GM13977 (cell line): ENCODE results near the gene GCA.

ENCODE experiments used
- DNase-seq: peaks from one replicate; pipeline ENCODE4 v3.0.0; 2012; ENCODE audit warnings: low spot score
- CTCF ChIP-seq: IDR thresholded peaks from 2 replicates; pipeline ENCODE4 v1.5.1; 2012; ENCODE audit warnings: mild to moderate bottlenecking, control low read depth; ENCODE audit not compliant: insufficient read depth; ENCODE audit errors: extremely low read depth, missing control alignments
- in situ Hi-C: fragments of 300-500 bp; cut with MboI; formaldehyde crosslinking; loops from one replicate; pipeline ENCODE4 v1.12.0; 2022; ENCODE audit warnings: low sequenced_read_pairs, low pct_unique_long_range_greater_than_20kb, mixed read lengths, inconsistent platforms; ENCODE audit not compliant: unreplicated experiment

GCA gene

GRCh38 chr2:162390801-162391200, 46.9 kb downstream of the GCA start:
- in situ Hi-C loops: no loop called here
- no peak for DNase-seq

GRCh38 chr2:162400336-162400735, 56.4 kb downstream of the GCA start:
- no peak for DNase-seq
- no peak for TF ChIP-seq CTCF
- in situ Hi-C loops: no loop called here

More at GRCh38 chr2:162390801-162391200, 46.9 kb downstream of the GCA start:
- no peak for TF ChIP-seq CTCF

GRCh38 chr2:162401871-162402270, 57.9 kb downstream of the GCA start:
- in situ Hi-C loops: no loop called here
- no peak for DNase-seq
- TF ChIP-seq CTCF: no peak

GRCh38 chr2:162403884-162404283, 60.0 kb downstream of the GCA start:
- in situ Hi-C loops: no loop called here
- no peak for DNase-seq
- TF ChIP-seq CTCF: no peak
